ENCODE measurements around the gene HP1BP3.

- TF ChIP-seq CTCF (IDR thresholded peaks at IDR 0.05) (no peak), POLR2A (IDR thresholded peaks at IDR 0.05) (no peak)
Measured at GRCh38 chr1:20700636-20701215, 86.4 kb downstream of the HP1BP3 start.

Data from suprapubic skin (tissue), 3 donors.